Measurements from ENCODE around the gene OR6N1. TPM values are rescaled to one million over a fixed set of nuclear protein-coding genes. Genes with fewer than 3 reads are reported as not detected.

OR6N1 gene
- not detected in 2 replicates for total RNA-seq

GRCh38 chr1:158771950-158772866 is at the start of gene OR6N1:
Gene OR6N1, minus strand, starts transcription at chr1:158772195. Its CDS starts 5,513 bp downstream, at chr1:158766682.

GRCh38 chr1:158781104-158781503 is 9.1 kb upstream of the OR6N1 start, which contains the start of gene OR6N2:
Gene OR6N2, minus strand, starts transcription at chr1:158781204. Its CDS starts 3,569 bp downstream, at chr1:158777635.

GRCh38 chr1:158754420-158754819 is 17.6 kb downstream of the OR6N1 start, which contains the start of gene OR6K6:
Gene OR6K6, plus strand, starts transcription at chr1:158754720. Its CDS starts 168 bp downstream, at chr1:158754888.

GRCh38 chr1:158720620-158721019 is 51.4 kb downstream of the OR6N1 start, which contains the start of gene OR6K3:
Gene OR6K3, minus strand, starts transcription at chr1:158720720. Its CDS starts 2,605 bp downstream, at chr1:158718115.

Other genes starting within 250 kb of the OR6N1 start
- gene OR6Y1, start 217.8 kb downstream of the OR6N1 start, total RNA-seq = not detected in 2 replicates
- gene OR6P1, start 201.6 kb downstream of the OR6N1 start, total RNA-seq = not detected in 2 replicates
- not detected in 2 replicates for gene OR10X1, start 192.3 kb downstream of the OR6N1 start, total RNA-seq
- not detected in 2 replicates for gene OR10Z1, start 166.9 kb downstream of the OR6N1 start, total RNA-seq
- not detected in 2 replicates for gene SPTA1, start 85.5 kb downstream of the OR6N1 start, total RNA-seq
- not detected in 2 replicates for gene OR6K2, start 71.5 kb downstream of the OR6N1 start, total RNA-seq
- gene OR6K3, start 51.5 kb downstream of the OR6N1 start, total RNA-seq = not detected in 2 replicates
- not detected in 2 replicates for gene OR6K6, start 17.5 kb downstream of the OR6N1 start, total RNA-seq
- gene OR6N2, start 9.0 kb upstream of the OR6N1 start, total RNA-seq = not detected in 2 replicates
- not detected in 2 replicates for gene MNDA, start 59.2 kb upstream of the OR6N1 start, total RNA-seq
- not detected in 2 replicates for gene PYHIN1, start 159.4 kb upstream of the OR6N1 start, total RNA-seq
- gene IFI16, start 237.7 kb upstream of the OR6N1 start, total RNA-seq = 15.8 and 43.5 TPM in 2 replicates

Measured in mesangial cell (primary cell).